ENCODE data around the gene TTC32. TPM values are rescaled to one million over a fixed set of nuclear protein-coding genes. Genes with fewer than 3 reads are reported as not detected.
"Not testable (repeated sequence)": the region's sequence is repeated elsewhere in the genome, so short reads cannot be mapped to it uniquely, and the experiment has no call there.

Gene TTC32
- total RNA-seq: 1 to 10 TPM; 7.4 to 9.4 TPM
- long read RNA-seq, donor 1, partial matches to known transcripts: 0 of 2 reads
- long read RNA-seq, donor 1, other reads (novel, unspliced or antisense): 1 of 2 reads
- long read RNA-seq, donor 2, partial matches to known transcripts: 0 of 3 reads
- long read RNA-seq, donor 2, other reads (novel, unspliced or antisense): 3 of 3 reads

GRCh38 chr2:19901442-19902215, at the start of gene TTC32:
TTC32 (minus strand) TSS chr2:19901983; CDS start chr2:19901854, 129 bp downstream.
- peak; percentile 98 for DNase-seq (ENCODE audit: low spot score)
- intact Hi-C loops (cut with DNase I): no loop called here

- no peak for DNase-seq (ENCODE audit: low spot score)
- intact Hi-C loops (cut with DNase I): no loop called here
Observed at GRCh38 chr2:19949071-19949470, 47.3 kb upstream of the TTC32 start.

DNA sequence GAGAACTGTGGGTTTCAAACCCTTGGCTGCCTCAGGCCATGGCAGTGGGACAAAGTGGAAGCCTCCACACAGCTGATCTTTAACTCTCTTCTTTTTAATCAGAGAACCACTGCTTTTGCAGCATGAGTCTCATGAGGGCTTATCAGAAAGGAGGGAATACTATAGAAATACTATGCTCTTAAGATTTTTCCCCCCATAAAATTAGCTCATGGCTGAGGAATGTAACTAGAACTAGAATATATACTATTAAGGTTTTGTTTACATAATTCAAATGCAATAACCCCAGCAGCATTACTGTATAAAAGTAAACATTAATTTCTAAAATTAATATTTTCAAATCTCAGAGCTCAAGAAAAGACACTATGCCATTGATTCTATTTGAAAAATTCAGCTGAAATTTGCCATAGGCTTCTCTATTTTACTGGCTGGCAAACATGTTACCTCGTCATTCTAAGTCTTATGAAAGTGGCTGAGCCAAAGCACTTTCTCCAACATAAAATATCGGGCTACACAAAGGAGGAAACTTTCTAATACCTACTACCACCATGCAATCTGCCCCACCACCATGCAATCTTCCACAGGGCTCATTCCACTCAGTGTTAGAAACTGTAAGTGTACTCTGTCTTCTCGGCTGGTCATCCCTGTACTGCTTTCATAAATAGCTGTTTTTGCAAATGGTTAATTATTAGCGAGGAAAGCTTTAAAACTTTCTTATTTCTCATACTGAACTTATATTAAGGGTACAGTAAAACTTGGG, 45.6 kb upstream of the TTC32 start:
- intact Hi-C loops (cut with DNase I): no loop called here

GRCh38 chr2:19944205-19944845, 42.5 kb upstream of the TTC32 start:
- intact Hi-C loops (cut with DNase I): no loop called here
- DNase-seq (ENCODE audit: low spot score): no peak

More for the DNA sequence above, 45.6 kb upstream of the TTC32 start:
- no peak for DNase-seq (ENCODE audit: low spot score)

- intact Hi-C loops (cut with DNase I): no loop called here
- DNase-seq (ENCODE audit: low spot score): no peak
Observed at GRCh38 chr2:19943189-19943588, 41.4 kb upstream of the TTC32 start.

DNA sequence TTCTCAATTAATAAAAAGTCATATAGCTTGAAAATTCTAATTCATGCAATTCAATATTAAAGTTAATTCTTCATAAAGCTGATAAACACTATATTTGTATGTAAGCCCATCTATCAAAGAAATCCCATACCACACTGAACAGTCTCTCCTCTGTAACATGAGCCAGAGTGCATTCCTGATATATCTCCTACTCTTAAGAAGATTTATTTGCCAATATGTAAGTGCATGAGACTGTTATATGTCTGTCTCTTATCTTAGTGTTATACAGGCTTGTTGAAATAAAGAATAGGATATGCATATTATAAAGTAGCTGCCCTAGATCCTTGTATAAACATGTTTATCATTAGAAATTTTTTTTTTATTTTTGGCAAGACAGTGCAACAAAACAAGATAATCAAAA, 40.4 kb upstream of the TTC32 start:
- DNase-seq (ENCODE audit: low spot score): no peak
- intact Hi-C loops (cut with DNase I): no loop called here

DNA sequence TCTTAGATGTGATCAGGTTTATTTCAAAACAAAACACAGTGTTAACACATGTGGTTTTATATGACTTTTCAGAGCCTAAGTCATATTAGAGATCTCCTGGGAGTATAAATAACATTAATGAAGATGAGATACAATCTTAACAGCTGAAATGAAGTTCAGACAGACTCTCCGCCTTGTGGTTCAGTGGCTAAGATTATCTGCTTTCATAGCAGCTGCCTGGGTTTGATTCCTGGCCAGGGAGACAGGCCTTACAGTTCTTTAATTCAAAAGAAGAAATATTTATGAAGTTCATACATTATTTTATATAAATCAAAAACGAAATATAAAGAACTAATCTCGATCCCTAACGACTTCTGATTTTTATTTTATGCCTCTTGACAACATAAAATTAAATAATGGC, 35.2 kb upstream of the TTC32 start:
- intact Hi-C loops (cut with DNase I): no loop called here
- DNase-seq (ENCODE audit: low spot score): no peak

- DNase-seq (ENCODE audit: low spot score): no peak
- intact Hi-C loops (cut with DNase I): no loop called here
Observed at GRCh38 chr2:19936203-19936602, 34.4 kb upstream of the TTC32 start.

DNA sequence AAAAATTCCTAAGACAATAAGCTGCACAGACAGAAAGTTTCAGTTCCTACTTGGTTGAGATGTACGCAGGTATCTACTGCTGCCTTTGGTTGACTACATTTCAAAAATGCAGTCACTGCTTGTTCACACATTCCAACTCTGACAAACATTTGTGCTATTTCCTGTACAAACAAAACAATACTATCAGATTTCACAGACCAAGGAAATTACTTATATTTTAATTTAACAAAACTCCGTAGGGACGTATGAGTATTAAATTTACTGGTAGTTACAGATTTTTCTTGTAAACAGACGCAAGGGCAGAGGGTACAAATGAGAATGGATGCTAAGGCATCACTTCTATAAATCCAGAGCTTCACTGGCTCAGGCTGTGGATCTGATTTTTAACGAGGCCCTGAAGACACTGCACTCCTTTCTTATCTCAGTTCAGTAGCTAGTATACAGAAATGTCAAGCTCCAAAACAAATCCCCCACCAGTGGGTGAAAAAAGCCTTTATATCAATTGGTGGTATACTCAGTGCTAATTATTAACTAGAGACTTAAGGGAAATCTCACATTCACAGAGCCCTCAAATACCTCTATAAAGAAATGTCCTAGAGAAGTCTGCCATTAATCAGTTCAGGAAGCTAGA, 31.7 kb upstream of the TTC32 start:
- DNase-seq (ENCODE audit: low spot score): no peak
- intact Hi-C loops (cut with DNase I): no loop called here

DNA sequence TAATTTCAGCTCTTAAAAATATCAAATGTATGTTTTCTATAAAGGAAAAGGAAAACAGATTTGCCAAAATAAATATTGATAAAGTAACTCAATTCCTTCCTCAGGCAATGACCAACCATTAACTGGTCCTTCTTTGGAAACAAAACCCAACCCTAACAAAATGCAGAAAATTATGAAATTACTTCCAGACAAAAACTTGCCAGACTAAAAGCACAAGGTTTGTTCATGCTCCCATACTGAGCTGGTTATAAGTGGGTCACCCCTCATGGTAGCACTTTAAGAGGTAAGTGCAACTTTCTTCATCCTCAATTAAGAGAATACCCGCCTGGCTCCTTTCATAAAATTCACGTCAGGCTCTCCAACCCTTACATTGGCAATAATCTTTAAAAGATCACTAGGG, 31.1 kb upstream of the TTC32 start:
- intact Hi-C loops (cut with DNase I): no loop called here
- DNase-seq (ENCODE audit: low spot score): no peak

DNA sequence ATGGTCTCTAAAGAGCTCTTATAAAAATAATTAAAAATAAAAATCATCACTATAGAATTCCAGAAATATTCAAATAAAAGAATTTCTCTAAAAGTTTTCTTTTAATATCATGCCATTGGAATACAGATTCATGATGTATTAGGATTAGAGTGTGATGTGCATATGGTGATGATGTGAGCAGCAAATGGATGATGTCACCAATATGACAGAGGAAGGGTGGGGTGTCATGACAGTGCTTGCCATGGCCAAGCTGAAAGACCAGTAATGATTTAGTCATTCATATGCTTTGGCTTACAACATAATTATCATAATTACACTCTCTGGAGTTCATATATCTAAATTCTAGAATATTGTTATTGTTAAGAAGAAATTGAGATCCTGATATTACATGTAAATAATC, 27.4 kb upstream of the TTC32 start:
- intact Hi-C loops (cut with DNase I): no loop called here
- no peak for DNase-seq (ENCODE audit: low spot score)

DNA sequence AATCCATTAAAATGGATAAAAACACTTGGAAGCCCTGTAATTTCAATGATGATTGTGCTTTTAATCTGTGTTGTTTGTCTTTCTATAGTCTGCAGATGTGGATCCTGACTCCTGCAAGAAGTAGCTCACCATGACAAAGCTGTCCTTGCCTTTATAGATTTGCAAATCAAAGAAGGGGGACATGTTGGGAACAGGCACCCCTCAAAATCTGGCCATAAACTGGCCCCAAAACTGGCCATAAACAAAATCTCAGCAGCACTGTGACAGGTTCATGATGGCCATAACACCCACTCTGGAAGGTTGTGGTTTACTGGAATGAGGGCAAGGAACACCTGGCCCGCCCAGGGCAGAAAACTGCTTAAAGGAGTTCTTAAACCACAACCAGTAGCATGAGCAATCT, 26.0 kb upstream of the TTC32 start:
- DNase-seq (ENCODE audit: low spot score); intact Hi-C loops (cut with DNase I): not testable (repeated sequence)

DNA sequence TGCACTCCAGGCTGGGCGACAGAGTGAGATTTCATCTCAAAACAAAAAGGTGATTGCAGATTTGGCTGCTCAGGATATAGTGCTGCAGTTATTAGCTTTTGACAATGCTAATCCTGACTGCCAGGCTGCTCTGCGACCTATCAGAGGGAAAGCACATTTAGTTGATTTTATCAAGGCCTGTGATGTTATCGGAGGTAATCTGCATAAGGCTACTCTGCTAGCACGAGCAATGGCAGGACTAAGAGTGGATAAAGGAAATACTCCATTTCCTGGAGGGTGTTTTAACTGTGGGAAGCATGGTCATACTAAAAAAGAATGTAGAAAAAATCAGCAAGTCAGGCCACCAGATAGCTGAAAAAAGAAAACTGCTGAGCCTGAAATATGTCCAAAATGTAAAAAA, 22.7 kb upstream of the TTC32 start:
- DNase-seq (ENCODE audit: low spot score); intact Hi-C loops (cut with DNase I): not testable (repeated sequence)

GRCh38 chr2:19922188-19922587, 20.4 kb upstream of the TTC32 start:
- DNase-seq (ENCODE audit: low spot score); intact Hi-C loops (cut with DNase I): not testable (repeated sequence)

GRCh38 chr2:19916385-19916950, 14.7 kb upstream of the TTC32 start:
- intact Hi-C loops (cut with DNase I): no loop called here
- no peak for DNase-seq (ENCODE audit: low spot score)

- intact Hi-C loops (cut with DNase I): no loop called here
- no peak for DNase-seq (ENCODE audit: low spot score)
Observed at GRCh38 chr2:19914266-19914975, 12.6 kb upstream of the TTC32 start.

DNA sequence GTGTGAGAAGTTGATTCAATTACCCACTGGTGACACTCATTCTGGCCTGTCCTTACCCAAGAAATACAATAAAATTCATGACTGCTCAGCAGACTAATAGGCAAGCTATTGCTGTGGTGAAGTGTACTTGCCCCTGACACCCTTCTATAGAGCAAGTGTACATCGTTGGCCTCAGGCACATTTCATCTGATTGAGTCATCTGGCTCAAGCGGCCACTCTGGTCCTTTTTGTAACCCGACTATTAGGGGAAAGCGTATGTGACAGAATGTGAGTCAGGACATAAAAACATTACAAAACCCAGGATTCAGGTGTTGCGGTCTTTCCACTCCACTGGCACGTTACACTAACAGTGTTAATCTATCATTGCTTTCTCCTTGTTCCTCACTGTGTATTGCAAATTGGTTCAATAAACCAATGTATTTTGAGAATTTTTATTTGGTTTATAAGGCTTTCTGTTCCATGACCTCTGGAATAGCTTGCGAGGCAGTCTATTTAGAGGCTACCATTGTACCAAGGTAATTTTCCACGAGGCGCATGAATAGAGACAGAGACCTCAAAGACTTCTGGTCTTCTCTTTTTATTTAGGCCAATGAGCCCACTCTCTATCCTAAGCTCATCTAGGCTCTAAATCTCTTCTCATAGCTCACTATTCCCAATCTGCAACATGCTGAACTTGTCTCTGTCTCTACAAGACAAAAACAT, 10.2 kb upstream of the TTC32 start:
- intact Hi-C loops (cut with DNase I): no loop called here
- DNase-seq (ENCODE audit: low spot score): no peak

DNA sequence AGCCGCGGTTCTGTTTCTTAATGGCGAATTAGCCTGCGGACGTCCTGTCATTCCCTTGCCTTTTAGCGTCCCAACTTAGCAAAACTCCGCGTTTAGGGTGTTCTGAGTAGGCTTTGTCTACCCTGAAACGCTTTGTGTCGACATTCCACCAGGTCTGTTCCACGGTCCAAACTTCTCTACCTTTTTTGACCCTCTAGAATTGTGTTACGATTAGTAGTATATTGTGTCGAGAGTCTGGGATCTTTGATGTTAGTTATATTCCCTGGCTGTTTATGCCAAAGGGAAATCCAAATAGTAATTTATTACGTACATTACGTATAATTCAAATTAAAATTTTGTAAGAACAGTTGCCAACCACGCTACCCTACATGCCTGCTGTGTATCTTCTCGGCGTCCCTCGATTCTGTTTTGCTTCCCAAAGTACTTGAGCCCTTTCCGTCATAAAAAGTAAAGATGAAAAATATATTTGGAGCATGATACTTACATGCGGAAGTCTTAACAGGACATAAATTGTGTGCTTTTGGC, 495 bp upstream of the TTC32 start:
- intact Hi-C loops (cut with DNase I): no loop called here
- DNase-seq (ENCODE audit: low spot score): no peak
